Skeletal muscle cell (primary cell): ENCODE data around the gene ARL3.

ENCODE experiments used
- DNase-seq: peaks from one replicate; pipeline ENCODE4 v3.0.0-alpha.2; 2010; ENCODE audit warnings: low read depth
- H3K4me3 ChIP-seq: 2 replicates; pipeline ENCODE4 v1.5.1; 2011; ENCODE audit warnings: low read depth, mild to moderate bottlenecking, control low read depth, low read length, moderate library complexity

The ARL3 gene

DNA sequence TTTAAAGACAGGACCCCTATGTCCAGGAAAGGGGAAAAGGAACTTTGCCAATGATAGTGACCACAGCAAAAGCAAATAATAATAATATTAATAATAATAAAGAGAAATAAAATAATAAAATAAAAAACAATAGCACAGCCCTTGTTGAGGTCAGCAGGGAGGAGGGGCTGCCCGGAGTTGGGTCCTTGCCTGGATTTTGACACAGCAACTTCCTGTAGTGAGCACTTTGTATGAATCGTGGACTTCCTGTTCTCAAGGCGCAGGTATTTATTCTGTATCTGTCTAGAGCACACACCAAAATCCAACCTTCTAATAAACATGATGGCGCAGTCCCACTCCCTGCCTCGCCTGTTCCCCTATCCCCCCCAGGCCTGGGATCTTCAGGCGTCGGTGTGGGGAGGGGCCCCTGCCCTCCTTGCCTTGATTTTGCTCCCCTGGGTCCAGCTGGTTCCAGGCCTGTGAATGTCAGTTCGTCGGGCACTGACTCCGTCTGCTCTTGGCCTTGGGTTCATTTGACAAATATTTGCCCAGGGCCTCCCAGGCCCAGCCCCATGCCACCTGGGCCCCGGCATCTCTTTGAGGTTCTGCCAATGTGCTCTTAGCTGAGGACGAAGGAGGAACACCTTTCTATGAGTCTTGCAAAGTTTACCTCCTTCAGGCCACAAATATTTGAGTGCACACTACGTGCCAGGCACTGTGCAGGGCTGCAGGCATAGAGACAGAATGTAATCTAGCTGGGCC lies 56.0 kb downstream of the ARL3 start:
- no peak overlapping the region for H3K4me3 ChIP-seq

DNA sequence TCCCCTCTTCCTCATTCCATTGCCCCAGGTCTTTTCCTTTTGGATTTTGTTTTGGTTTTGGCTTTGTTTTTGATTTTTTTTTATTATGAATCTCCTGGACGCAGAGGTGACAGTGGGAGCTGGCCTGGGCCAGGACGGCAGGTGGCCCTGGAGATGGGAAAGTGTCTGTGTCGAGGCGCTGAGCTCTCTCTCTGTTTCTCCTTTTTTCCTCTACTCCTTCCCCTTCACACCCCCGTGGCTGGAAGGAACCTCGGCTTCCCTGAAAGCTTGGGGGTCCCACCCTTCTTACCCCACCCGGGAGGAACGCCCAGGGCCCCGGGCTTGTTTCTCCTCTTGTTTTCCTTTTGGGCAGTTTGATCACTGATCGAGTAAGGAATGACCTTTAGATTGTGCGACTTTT lies 56.7 kb downstream of the ARL3 start:
- no peak overlapping the region for H3K4me3 ChIP-seq
- DNase-seq: no peak

More for the DNA sequence above, 56.0 kb downstream of the ARL3 start:
- DNase-seq: no peak

DNA sequence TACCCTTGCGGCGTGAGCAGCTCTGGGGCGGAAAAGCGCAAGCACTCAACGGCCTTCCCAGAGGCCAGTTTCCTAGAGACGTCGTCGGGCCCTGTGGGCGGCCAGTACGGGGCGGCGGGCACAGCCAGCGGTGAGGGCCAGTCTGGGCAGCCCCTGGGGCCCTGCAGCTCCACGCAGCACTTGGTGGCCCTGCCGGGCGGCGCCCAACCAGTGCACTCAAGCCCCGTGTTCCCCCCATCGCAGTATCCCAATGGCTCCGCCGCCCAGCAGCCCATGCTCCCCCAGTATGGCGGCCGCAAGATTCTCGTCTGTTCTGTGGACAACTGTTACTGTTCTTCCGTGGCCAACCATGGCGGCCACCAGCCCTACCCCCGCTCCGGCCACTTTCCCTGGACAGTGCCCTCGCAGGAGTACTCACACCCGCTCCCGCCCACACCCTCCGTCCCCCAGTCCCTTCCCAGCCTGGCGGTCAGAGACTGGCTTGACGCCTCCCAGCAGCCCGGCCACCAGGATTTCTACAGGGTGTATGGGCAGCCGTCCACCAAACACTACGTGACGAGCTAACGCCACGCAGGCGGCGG lies 57.3 kb downstream of the ARL3 start:
- no peak overlapping the region for H3K4me3 ChIP-seq
- no peak for DNase-seq

DNA sequence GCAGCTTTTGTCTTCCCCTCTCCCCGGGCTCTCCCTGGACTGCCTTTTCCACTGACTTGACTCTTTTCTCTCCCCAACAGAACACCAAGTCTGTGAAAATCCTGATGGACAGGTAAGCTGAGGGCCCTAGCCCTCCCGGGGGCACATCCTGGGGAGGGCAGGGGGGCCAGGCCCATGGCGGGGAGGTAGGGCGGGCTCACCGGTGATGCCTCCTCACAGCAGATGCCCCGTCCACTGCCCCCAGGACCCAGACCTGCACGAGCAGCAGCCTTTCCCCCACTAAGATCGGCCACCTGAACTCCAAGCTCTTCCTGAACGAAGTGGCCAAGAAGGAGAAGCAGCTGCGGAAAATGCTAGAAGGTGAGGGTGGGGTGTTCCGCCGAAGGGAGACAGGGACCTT lies 58.2 kb downstream of the ARL3 start:
- no peak for DNase-seq
- no peak overlapping the region for H3K4me3 ChIP-seq

DNA sequence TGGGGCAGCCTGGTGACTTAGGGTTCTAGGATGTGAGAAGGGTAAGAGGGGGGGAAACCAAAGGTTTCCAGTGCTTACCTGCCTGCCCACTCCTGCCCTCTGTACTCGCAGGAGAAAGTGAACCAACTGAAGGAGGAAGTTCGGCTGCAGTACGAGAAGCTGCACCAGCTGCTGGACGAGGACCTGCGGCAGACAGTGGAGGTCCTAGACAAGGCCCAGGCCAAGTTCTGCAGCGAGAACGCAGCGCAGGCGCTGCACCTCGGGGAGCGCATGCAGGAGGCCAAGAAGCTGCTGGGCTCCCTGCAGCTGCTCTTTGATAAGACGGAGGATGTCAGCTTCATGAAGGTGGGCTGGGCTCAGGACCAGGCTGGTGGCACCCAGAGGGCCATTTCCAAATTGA lies 59.2 kb downstream of the ARL3 start:
- DNase-seq: no peak
- no peak overlapping the region for H3K4me3 ChIP-seq

DNA sequence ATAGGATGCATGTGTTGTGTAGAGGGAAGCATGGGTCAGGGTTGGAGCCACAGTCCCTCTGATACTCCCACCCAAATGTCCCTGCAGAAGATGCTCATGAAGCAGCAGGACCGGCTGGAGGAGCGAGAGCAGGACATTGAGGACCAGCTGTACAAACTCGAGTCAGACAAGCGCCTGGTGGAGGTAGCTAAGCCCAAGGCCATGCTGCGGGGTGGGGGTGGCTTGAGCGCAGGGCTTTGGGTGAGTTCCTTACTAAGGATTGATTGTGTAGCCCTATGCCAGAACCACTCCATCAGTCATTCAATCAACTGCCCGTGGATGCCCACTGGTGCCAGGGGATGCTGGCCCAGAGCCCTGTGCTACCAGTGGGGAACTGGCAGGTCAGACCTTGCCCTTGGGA lies 59.6 kb downstream of the ARL3 start:
- DNase-seq: no peak
- no peak overlapping the region for H3K4me3 ChIP-seq

DNA sequence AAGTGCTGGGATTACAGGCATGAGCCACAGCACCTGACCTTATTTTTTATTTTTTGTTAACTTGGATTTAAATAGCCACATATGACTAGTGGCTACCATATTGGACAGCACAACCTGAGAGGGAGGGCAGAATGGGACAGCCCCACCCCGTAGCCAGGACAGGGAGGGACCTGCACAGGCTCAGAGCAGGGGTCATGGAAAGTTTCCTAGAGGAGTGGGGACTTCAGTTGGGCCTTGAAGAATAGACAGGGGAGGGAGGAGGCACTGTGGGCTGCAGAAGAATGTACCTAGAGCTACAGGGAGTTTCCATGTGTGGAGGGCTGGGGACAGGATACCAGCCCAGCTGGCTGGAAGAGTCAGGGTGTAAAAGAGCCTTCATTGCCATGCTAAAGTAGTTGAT lies 61.1 kb downstream of the ARL3 start:
- no peak for DNase-seq
- no peak overlapping the region for H3K4me3 ChIP-seq

DNA sequence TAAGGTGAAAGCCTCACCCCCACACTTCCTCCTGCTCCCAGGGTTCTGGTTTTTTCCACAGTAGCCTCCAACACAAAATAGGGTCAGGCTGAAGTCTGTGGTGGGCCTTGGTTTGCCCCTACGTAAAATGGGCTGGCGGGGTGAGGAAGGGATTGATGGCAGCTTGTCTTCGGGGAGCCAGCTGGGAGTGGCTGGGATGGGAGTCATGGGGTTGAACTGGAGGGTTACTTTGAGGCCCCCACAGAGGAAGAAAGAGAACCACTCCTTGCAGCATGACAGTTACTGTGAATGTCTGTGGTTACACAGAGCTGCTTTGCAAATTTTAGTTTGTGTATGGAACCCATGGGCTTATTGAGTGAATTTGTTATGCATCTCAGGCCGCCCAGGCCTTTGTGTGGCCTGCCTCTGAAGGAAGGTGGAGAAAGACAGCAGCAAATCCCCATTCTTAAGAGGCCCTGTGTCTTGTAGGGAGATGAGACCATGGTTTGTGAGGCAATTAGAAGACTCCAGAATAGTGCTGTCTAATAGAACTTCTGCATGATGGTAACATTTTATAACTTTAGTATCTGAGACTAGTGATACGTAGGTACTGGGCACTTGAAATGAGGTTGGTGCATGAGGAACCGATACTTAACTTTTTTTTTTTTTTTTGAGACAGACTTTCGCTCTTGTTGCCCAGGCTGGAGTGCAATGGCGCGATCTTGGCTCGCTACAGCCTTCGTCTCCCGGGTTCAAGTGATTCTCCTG lies 61.9 kb downstream of the ARL3 start:
- no peak for DNase-seq
- H3K4me3 ChIP-seq: no peak overlapping the region

DNA sequence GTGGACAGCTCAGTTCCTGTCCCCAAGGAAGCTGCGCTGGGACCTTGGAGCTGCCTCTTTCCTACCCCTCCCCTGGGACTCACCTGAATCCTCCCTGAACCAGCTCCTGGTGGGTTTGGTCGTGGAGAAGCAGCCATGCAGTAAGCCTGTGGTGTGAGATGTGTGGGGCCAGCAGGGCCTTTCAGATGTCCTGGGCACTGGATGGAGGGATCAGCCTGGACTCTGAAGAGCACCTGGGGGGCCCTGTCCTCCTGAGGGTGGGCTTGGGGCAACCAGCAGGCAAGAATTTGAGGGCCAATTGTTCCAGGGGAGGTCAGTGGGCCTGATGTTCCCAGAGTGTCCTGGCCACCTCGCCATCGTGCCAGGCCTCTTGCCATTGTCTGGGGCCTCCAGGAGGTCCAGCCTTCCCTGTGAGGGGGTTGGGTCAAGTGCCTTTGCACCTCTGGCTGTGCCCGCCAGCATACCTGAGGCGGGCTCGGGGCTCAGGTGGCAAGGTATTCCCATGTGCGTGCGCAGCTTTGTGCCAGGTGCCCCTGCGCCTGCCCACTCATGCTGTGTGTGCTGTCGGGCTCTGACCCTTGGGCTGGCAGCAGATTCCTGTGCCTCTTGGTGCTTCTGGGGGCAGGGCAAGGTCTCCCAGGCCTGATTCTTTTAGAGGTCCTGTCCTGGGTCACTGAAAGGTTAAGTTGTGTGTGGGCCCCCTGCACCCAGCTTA lies 62.6 kb downstream of the ARL3 start:
- no peak overlapping the region for H3K4me3 ChIP-seq
- DNase-seq: no peak

DNA sequence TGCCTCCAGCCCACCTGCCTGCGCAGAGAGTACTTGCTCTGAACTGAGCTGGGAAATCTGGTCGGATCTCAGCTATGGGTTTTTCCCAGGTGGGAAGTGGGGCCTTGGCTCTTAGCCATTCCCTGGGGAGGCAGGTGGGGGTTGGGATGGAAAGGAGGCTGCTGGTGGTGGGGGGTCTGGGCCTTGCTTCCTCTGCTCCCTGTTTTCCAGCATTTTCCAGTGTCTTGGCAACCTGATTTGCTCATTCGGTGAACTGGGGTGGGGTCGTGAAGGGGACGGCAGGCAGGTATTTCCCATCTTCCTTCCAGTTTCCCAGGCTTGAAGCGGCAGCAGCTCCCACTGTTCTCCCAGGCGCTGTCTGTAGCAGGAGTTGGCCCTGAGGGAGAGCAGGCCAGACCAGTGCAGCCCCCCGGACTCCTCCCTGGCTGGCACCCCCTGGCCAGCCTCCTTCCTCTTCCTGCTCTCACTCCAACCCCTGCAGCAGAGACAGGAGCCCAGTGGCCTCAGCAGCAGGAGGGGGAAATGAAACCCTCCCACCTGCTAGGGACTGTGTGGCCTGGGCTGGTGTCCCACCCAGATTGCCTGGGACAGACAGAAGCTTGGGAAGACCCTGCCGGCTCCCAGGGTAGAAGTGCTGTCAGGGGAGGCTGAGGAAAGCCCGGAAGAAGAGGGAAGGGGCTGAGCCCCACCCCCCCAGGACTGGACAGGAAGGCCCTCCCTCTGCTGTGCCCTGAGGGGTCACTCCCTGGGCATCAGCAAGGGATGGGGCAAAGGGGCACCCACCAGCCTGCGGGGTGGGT lies 63.3 kb downstream of the ARL3 start:
- no peak overlapping the region for H3K4me3 ChIP-seq
- no peak for DNase-seq

DNA sequence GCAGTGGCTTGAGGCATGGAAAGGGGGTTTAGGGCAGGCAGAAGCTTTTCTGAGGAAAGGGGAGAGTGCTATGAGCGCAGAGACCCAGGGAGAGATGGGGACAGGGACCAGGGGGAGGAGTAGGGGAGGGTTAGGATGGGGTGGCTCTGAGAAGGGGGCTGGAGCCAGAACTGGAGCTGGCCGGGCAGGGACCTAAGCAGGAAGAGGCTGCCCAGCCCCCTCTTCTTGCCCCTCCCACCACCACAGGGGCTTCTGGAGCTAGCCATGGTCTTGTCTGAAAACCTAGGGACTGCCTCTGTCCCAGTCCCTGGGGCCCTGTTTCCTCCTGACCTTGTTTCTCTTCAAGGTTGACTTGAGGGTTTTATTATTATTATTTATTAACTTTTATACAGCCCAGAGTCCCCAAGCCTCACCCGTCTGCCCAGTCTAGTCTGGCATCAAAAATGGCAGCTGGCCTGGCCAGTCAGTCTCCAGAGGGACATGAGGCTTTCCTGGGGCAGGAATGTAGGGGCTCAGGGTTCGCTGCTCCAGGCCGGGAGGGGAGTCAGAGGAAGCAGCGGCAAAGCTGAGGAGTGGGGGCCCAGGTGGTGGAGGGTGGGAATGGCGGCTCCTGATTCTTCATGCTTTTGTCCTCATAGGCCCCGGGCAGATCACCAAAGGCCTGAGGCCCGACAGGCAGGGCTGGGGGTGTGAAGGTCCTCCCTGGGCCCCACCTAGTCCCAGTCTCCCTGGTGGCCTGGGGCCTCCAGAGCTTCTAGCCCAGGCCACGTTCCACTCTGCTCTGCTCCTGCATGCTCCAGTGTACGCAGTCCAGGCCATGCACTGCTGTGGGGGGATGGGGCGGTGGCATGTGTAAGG lies 64.2 kb downstream of the ARL3 start:
- H3K4me3 ChIP-seq: peak overlapping the region; percentile 63
- no peak for DNase-seq

DNA sequence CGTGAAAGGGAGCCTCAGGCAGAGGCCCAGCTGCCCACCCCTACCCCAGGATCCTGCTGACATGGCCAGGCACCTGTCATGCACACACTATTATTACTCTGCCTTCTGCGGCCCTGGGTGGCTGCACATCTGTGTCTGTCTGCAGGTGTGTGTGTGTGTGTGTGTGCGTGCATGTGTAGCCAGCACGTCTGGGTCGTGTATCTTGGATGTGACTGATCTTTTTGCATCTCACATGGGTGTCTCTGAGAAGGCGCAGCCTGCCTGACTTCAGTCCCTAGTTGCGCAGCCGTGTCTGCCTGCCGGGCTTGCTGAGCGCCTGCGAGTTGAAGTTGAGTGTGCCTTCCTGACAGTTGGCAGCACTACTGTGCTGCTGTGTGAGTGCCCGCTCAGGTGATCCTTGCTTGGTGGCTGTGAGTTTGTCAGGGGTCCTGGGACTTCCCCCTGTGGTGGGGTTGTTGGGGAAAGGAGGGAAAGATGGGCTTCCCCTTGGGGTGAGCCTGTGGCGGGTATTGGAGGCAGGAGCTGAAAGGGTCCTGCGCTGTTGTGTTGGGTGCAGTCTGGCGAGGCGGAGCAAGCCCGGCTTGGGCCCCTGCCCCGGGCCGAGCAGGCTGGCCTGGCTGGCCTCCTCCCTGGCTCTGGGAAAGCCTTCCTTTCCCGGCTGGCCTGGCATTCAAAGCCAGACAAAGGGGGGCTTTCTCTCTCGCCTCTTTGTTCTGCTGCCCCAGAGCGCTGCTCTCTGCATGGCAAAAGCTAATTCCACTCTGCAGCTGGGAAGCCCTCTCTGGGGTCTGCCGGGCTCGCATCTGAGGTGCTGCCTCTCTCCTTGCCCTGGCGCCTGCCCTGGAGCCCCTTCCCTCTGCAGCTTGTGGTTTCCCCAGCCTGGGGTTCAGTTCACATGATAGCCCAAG lies 65.1 kb downstream of the ARL3 start:
- H3K4me3 ChIP-seq: peak overlapping the region; percentile 63
- DNase-seq: no peak

DNA sequence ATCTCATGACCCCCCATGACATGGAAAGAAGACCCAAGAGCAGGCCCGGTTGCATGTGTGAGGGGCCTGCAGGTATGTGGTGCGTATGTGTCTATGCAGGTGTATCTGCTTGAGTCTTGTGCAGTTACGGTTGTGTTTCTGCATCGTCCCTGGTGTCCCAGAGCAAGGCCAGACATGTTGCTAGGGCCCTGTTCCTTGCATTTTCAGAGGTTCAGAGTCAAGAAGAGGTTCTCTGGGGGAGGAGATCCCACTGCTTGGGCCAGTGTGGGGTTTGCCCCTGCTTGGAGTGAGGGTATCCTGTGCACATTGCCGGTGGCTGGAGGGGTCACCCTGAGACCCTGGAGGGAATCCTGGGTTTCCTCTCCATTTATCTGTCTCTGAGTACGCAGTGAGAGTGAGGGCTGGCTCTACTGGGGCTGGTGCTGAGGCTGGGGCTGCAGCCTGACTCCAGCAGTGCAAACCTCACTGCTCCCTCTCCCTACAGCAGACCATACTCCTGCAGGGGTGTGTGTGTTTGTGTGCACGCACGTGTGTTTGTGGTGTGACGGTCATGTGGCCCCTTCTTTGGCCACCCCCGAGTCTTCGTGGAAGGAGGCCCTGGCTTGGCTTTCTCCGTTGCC lies 65.8 kb downstream of the ARL3 start:
- no peak for DNase-seq
- peak overlapping the region; percentile 63 for H3K4me3 ChIP-seq

DNA sequence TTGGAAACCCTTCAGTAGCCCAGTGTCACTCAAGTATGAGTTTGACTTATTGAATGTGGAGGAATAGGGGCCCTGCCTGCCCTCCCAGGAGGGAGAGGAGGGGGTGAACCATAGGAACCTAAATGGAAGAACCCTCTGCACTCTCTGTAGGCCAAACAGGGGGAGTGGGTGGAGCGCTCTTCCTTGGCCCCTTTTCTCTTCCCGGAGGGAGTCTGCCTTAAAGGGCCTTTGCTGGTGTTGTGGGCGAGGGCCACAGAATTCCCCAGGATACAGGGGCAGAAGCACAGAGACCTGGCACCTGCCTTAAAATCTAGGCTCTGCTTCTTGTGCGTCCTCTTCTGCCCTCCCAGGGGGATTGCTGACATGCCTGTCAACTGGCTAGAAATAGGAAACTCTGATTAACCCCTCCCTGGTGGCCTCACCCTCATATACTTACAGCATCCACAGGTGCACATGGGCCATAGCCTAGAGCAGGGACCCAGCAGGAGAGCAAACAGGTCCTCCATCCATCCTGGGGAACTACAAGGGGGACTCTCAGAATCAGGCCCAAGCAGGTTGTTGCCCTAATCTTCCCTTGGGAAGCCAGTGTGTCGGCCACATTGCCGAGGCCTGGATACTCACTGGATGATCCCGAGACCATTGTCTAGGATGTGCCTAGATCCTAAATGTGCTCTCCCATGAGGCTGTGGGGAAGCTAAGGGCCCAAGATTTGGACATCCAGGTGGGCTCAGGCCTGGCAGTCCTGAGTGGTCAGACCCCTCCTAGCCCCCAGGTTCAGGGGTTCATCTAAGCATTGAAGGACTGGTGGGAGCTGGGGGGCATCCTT lies 66.5 kb downstream of the ARL3 start:
- peak overlapping the region; percentile 63 for H3K4me3 ChIP-seq
- DNase-seq: no peak

DNA sequence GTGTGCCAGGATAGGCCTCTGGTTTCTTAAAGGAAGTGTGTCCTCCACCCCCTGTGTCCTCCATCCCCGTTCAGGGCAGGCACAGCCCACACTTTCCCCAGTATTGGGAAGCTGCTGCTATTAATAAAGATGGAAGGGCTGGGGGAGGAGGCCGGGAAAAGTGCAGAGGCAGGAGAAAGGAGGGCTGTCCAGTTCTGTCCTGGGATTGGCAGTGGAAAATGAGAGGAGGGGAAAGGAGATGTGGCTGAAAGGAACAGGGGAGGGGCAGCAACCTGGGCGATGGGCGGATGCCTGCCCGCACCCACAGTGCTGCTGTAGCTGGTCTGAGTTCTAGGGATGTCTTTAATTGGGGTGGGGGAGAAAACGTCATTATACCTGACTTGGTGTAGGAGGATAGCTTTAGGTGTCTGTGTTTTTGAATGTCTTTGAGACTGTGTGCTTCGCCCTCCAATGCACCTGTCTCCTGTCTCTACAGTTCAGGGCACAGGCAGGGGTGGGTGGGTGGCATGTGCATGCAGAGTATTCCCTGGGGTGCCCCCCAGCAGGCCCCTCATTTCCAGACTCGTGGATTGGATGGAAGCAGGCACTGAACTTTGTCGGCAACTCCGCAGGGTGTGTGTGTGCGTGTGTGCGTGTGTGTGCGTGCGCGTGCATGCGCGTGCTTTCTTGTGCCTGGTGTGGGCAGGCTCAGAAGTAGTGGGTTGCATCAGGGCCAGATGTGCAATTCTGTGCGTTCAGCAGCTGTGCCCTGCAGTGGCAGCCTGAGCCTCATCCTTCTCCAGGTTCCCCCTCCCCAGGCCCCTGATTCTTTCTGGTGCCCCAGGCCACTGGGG lies 67.4 kb downstream of the ARL3 start:
- no peak for DNase-seq
- peak overlapping the region; percentile 63 for H3K4me3 ChIP-seq
